Effector memory CD4-positive, alpha-beta T cell (primary cell): ENCODE measurements around the gene KRT14.
"Not testable (repeated sequence)": the region's sequence is repeated elsewhere in the genome, so short reads cannot be mapped to it uniquely, and the experiment has no call there.

Experiments used
- DNase-seq, 3 donors: peaks; one replicate each; pipeline ENCODE4 v3.0.0-alpha.2; 2020
- H3K27ac ChIP-seq: 2 replicates; pipeline ENCODE4 v1.7.0; 2013; ENCODE audit warnings: mild to moderate bottlenecking, low read length, moderate library complexity; ENCODE audit not compliant: insufficient read depth, poor library complexity, severe bottlenecking
- H3K27me3 ChIP-seq: replicated peaks from 2 replicates; pipeline ENCODE4 v1.7.0; 2013; ENCODE audit warnings: mild to moderate bottlenecking, low read length; ENCODE audit not compliant: insufficient read depth, control insufficient read depth, poor library complexity, severe bottlenecking
- H3K36me3 ChIP-seq: 2 replicates; pipeline ENCODE4 v1.7.0; 2013; ENCODE audit warnings: mild to moderate bottlenecking, low read length, moderate library complexity; ENCODE audit not compliant: control insufficient read depth, insufficient read depth
- H3K4me1 ChIP-seq: 2 replicates; pipeline ENCODE4 v1.7.0; 2013; ENCODE audit warnings: low read length, mild to moderate bottlenecking; ENCODE audit not compliant: control insufficient read depth, insufficient read depth, poor library complexity, severe bottlenecking
- H3K4me3 ChIP-seq: 2 replicates; pipeline ENCODE4 v1.7.0; 2013; ENCODE audit warnings: low read length, low read depth, mild to moderate bottlenecking; ENCODE audit not compliant: insufficient read depth, poor library complexity, severe bottlenecking
- H3K9me3 ChIP-seq: 2 replicates; pipeline ENCODE4 v1.7.0; 2013; ENCODE audit warnings: mild to moderate bottlenecking, low read length, moderate library complexity; ENCODE audit not compliant: control insufficient read depth

The KRT14 gene

DNA sequence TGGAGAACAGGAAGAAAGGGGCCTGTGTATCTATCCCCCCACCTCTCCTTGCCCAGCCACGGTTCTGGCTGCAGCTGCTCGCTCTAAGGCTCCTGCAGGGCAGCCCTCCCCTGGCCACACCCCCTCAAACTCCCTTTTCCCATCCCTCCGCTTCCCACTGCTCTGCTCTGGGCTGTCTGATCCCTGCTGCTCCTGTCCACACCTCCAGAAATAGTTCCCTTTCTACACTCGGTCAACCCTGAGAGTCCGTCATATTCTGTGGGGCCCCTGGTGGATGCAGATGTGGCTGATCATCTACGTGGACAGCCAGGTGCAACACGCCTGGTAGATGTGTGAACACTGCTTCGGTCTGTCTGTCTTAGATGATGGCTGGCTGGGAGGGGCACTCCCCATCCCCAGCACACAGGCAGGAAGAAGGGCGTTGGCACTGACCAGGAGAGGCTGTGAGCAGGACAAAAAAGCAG is 39.3 kb downstream of the KRT14 start:
- no peak for DNase-seq

GRCh38 chr17:41546819-41547218 is 39.9 kb downstream of the KRT14 start:
- no peak overlapping the region for H3K4me3 ChIP-seq
- peaks cover 16% of the 10 kb centered on the region for H3K4me1 ChIP-seq
- no peaks in the 10 kb centered on the region for H3K27me3 ChIP-seq
- H3K9me3 ChIP-seq: no peaks in the 10 kb centered on the region
- H3K27ac ChIP-seq: no peak overlapping the region
- DNase-seq: no peak
- H3K36me3 ChIP-seq: no peaks in the 10 kb centered on the region

More for the DNA sequence above, 39.3 kb downstream of the KRT14 start:
- Histone ChIP-seq H3K4me3 (no peak overlapping the region), H3K27ac (no peak overlapping the region), H3K27me3 (no peaks in the 10 kb centered on the region), H3K4me1 (peaks cover 16% of the 10 kb centered on the region), H3K9me3 (no peaks in the 10 kb centered on the region), H3K36me3 (no peaks in the 10 kb centered on the region)

- Histone ChIP-seq H3K4me1 (peaks cover 16% of the 10 kb centered on the region), H3K4me3 (no peak overlapping the region), H3K27ac (no peak overlapping the region), H3K36me3 (no peaks in the 10 kb centered on the region), H3K27me3 (no peaks in the 10 kb centered on the region), H3K9me3 (no peaks in the 10 kb centered on the region)
- DNase-seq: no peak
Observed at GRCh38 chr17:41545829-41546410, 40.8 kb downstream of the KRT14 start.

- Histone ChIP-seq H3K27ac (no peak overlapping the region), H3K4me3 (no peak overlapping the region), H3K9me3 (no peaks in the 10 kb centered on the region), H3K4me1 (peaks cover 16% of the 10 kb centered on the region), H3K27me3 (no peaks in the 10 kb centered on the region), H3K36me3 (no peaks in the 10 kb centered on the region)
- DNase-seq: no peak
Observed at GRCh38 chr17:41544935-41545334, 41.8 kb downstream of the KRT14 start.

GRCh38 chr17:41544491-41544892 is 42.2 kb downstream of the KRT14 start:
- Histone ChIP-seq H3K36me3 (no peaks in the 10 kb centered on the region), H3K27ac (no peak overlapping the region), H3K4me1 (peaks cover 14% of the 10 kb centered on the region), H3K4me3 (no peak overlapping the region), H3K9me3 (no peaks in the 10 kb centered on the region), H3K27me3 (no peaks in the 10 kb centered on the region)
- no peak for DNase-seq

GRCh38 chr17:41542786-41543185 is 43.9 kb downstream of the KRT14 start:
- not testable (repeated sequence) for H3K4me1 ChIP-seq, H3K36me3 ChIP-seq, H3K4me3 ChIP-seq, H3K9me3 ChIP-seq, H3K27me3 ChIP-seq, H3K27ac ChIP-seq, DNase-seq

- H3K27me3 ChIP-seq: no peaks in the 10 kb centered on the region
- no peaks in the 10 kb centered on the region for H3K4me1 ChIP-seq
- H3K9me3 ChIP-seq: no peaks in the 10 kb centered on the region
- no peak overlapping the region for H3K4me3 ChIP-seq
- no peak for DNase-seq
- H3K36me3 ChIP-seq: no peaks in the 10 kb centered on the region
- H3K27ac ChIP-seq: no peak overlapping the region
Observed at GRCh38 chr17:41542357-41542756, 44.3 kb downstream of the KRT14 start.

DNA sequence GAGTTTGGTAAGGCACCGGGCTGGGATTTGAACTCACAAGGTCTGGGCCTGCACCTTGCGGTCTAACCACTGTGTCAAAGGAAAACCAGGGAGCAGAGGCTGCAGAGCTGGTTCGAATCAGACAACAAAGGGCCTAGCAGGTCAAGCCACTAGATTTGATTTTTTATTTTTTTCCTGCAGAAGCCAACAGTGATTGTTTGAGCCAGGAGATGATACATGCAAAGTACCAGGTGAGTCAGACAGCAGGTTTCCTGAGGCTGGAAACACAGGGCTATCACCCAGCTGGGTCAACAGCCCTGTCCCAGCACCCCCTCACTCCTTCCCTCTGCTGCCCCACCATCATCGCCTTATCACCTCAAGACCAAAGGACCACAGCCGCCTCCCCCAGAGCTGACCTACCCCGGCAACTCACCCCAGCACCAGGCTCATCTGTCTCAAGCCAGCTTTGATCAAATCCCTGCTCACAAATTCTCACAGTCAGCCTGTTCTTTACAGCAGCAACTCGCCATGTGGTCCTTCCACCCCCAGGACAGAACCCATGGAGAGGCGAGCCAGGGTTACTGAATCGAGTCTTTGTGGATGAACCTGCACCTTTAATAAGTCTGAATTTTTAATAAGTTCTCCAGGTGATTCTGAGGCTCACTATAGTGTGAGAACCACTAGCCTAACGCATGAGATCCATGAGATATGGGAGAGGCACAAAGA is 45.6 kb downstream of the KRT14 start:
- no peaks in the 10 kb centered on the region for H3K27me3 ChIP-seq
- no peak overlapping the region for H3K4me3 ChIP-seq
- no peak for DNase-seq
- no peak overlapping the region for H3K27ac ChIP-seq
- no peaks in the 10 kb centered on the region for H3K36me3 ChIP-seq
- no peaks in the 10 kb centered on the region for H3K9me3 ChIP-seq
- H3K4me1 ChIP-seq: no peaks in the 10 kb centered on the region

GRCh38 chr17:41539979-41540701 is 46.6 kb downstream of the KRT14 start:
- Histone ChIP-seq H3K4me3 (no peak overlapping the region), H3K27ac (no peak overlapping the region), H3K4me1 (no peaks in the 10 kb centered on the region), H3K27me3 (no peaks in the 10 kb centered on the region), H3K9me3 (no peaks in the 10 kb centered on the region), H3K36me3 (no peaks in the 10 kb centered on the region)
- no peak for DNase-seq

GRCh38 chr17:41539071-41539492 is 47.6 kb downstream of the KRT14 start:
- H3K27ac ChIP-seq: no peak overlapping the region
- DNase-seq: no peak
- H3K4me1 ChIP-seq: no peaks in the 10 kb centered on the region
- no peak overlapping the region for H3K4me3 ChIP-seq
- no peaks in the 10 kb centered on the region for H3K9me3 ChIP-seq
- H3K27me3 ChIP-seq: no peaks in the 10 kb centered on the region
- no peaks in the 10 kb centered on the region for H3K36me3 ChIP-seq
